ENCODE data around the gene DIP2C. TPM values are rescaled to one million over a fixed set of nuclear protein-coding genes. Genes with fewer than 3 reads are reported as not detected.
A peak's percentile ranks its signal among the peaks of the same experiment; 100 is the strongest.

DIP2C gene
- total RNA-seq (2013): 0.08 TPM
- polyA plus RNA-seq (under 1 TPM in 1 of 3 donors, not detected in 2; 0.11 TPM), polyA minus RNA-seq (0.08 TPM in 1 of 2 replicates, not detected in the other), total RNA-seq (0.08 to 7.9 (median 0.29) reads per million in 11 experiments)

GRCh38 chr10:689452-690371, at the start of gene DIP2C:
TSS of gene DIP2C (minus strand) at chr10:689668. CDS start at chr10:689578, 90 bp downstream.
- DNase-seq: no peak
- no peak within 1 kb of the TSS for H3K9ac ChIP-seq (ENCODE audit: insufficient read depth, low read length, poor library complexity, severe bottlenecking)
- no peak within 1 kb of the TSS for H3K27ac Mint-ChIP-seq
- peaks cover 0 to 6% of the 10 kb centered on the region in 2 donors for H3K9me3 ChIP-seq (replicated peaks in 1 of 2; ENCODE audit: control insufficient read depth in 1 of 2, insufficient read depth in 1 of 2, low read length in 2 of 2)
- peak within 1 kb of the TSS; percentile 64 to 75 for H3K4me3 Mint-ChIP-seq
- no peaks in the 10 kb centered on the region for H3K36me3 Mint-ChIP-seq
- H3K27me3 ChIP-seq (ENCODE audit: control insufficient read depth in 2 of 2, insufficient read depth in 2 of 2, low read length in 2 of 2): peaks cover 5 to 35% of the 10 kb centered on the region in 2 donors
- WGBS (ENCODE audit: insufficient coverage): 1% methylated on average over 136 of the region's 137 CpGs
- H3K4me1 ChIP-seq (ENCODE audit: control insufficient read depth in 1 of 2, insufficient read depth in 2 of 2, low read length in 2 of 2): no peaks in the 10 kb centered on the region
- H3K4me1 Mint-ChIP-seq: no peaks in the 10 kb centered on the region
- H3K36me3 ChIP-seq (replicated peaks in 1 of 2; ENCODE audit: control insufficient read depth in 1 of 2, insufficient read depth in 2 of 2, low read length in 2 of 2): no peaks in the 10 kb centered on the region
- H3K27me3 Mint-ChIP-seq (ENCODE audit: low read depth in 3 of 3): peaks cover 35 to 61% (median 36%) of the 10 kb centered on the region in 3 donors
- intact Hi-C loops (cut with micrococcal nuclease): no loop called here
- no peak within 1 kb of the TSS for H2AFZ ChIP-seq (ENCODE audit: insufficient read depth, low read depth, low read length, poor library complexity, severe bottlenecking)
- no peak within 1 kb of the TSS for H3K4me3 ChIP-seq (replicated peaks in 1 of 3; ENCODE audit: low read depth in 2 of 3, low read length in 3 of 3)
- no peaks in the 10 kb centered on the region for H4K20me1 ChIP-seq (ENCODE audit: insufficient read depth, low read length)
- H3K4me2 ChIP-seq (replicated peaks; ENCODE audit: extremely low read depth, low read length, poor library complexity, severe bottlenecking): no peak within 1 kb of the TSS
- H3K9me3 Mint-ChIP-seq: peaks cover 0 to 20% (median 5%) of the 10 kb centered on the region in 7 donors
- no peak for TF ChIP-seq CTCF (IDR thresholded peaks at IDR 0.05)
- no peaks in the 10 kb centered on the region for H3K79me2 ChIP-seq (ENCODE audit: insufficient read depth, low read length)
- H3K27ac ChIP-seq (ENCODE audit: low read depth in 1 of 2, low read length in 2 of 2): no peak within 1 kb of the TSS

GRCh38 chr10:734481-734880, 45.0 kb upstream of the DIP2C start:
- Mint-ChIP-seq H3K27me3 (ENCODE audit: low read depth in 3 of 3) (peaks cover 3 to 12% (median 11%) of the 10 kb centered on the region in 3 donors), H3K9me3 (peaks cover 2 to 27% (median 12%) of the 10 kb centered on the region in 7 donors), H3K36me3 (no peaks in the 10 kb centered on the region), H3K4me1 (no peaks in the 10 kb centered on the region), H3K27ac (no peak overlapping the region), H3K4me3 (no peak overlapping the region)
- H3K9me3 ChIP-seq (replicated peaks in 1 of 2; ENCODE audit: control insufficient read depth in 1 of 2, insufficient read depth in 1 of 2, low read length in 2 of 2): peaks cover 9 to 26% of the 10 kb centered on the region in 2 donors
- intact Hi-C loops (cut with micrococcal nuclease): no loop called here
- H3K27me3 ChIP-seq (ENCODE audit: control insufficient read depth in 2 of 2, insufficient read depth in 2 of 2, low read length in 2 of 2): peaks cover 0 to 3% of the 10 kb centered on the region in 2 donors
- WGBS (ENCODE audit: insufficient coverage): no CpG with 5 or more reads among the region's 3 CpGs
- no peak for TF ChIP-seq CTCF (IDR thresholded peaks at IDR 0.05)
- no peak for DNase-seq
- no peak overlapping the region for H3K4me3 ChIP-seq (replicated peaks in 1 of 3; ENCODE audit: low read depth in 2 of 3, low read length in 3 of 3)
- no peak overlapping the region for H3K27ac ChIP-seq (ENCODE audit: low read depth in 1 of 2, low read length in 2 of 2)
- H3K4me1 ChIP-seq (ENCODE audit: control insufficient read depth in 1 of 2, insufficient read depth in 2 of 2, low read length in 2 of 2): no peaks in the 10 kb centered on the region
- H3K36me3 ChIP-seq (replicated peaks in 1 of 2; ENCODE audit: control insufficient read depth in 1 of 2, insufficient read depth in 2 of 2, low read length in 2 of 2): no peaks in the 10 kb centered on the region
- H4K20me1 ChIP-seq (ENCODE audit: insufficient read depth, low read length): no peaks in the 10 kb centered on the region
- H3K4me2 ChIP-seq (replicated peaks; ENCODE audit: extremely low read depth, low read length, poor library complexity, severe bottlenecking): no peak overlapping the region
- no peaks in the 10 kb centered on the region for H3K79me2 ChIP-seq (ENCODE audit: insufficient read depth, low read length)
- H3K9ac ChIP-seq (ENCODE audit: insufficient read depth, low read length, poor library complexity, severe bottlenecking): no peak overlapping the region
- no peak overlapping the region for H2AFZ ChIP-seq (ENCODE audit: insufficient read depth, low read depth, low read length, poor library complexity, severe bottlenecking)

Data from CD14-positive monocyte (primary cell).